Right lobe of liver (tissue), 6 donors: Measurements from ENCODE around the gene DAD1. TPM values are rescaled to one million over a fixed set of nuclear protein-coding genes. Genes with fewer than 3 reads are reported as not detected.

Source experiments
- ATAC-seq, 4 donors: fragments of 200-7000 bp; cut with Tn5 transposase; one replicate each; pipeline ENCODE4 v1.9.1; 2020; ENCODE audit warnings: mild to moderate bottlenecking in 4 of 4, moderate library complexity in 4 of 4
- DNase-seq, 3 donors: peaks; one replicate each; pipeline ENCODE4 v3.0.0-alpha.2; 2020
- H3K27ac ChIP-seq, 3 donors: fragments of 200-600 bp; one replicate each; pipeline ENCODE4 v1.8.0; 2022
- H3K27me3 ChIP-seq, 2 donors: fragments of 200-600 bp; one replicate each; pipeline ENCODE4 v1.8.0; 2022
- H3K36me3 ChIP-seq, 4 donors: fragments of 200-600 bp; sonication (generic) in 1 of 4; one replicate each; pipeline versions ENCODE4 v1.5.1 to v1.8.0; 2017 to 2022; ENCODE audit warnings: control low read depth in 1 of 4
- H3K4me1 ChIP-seq, 4 donors: fragments of 200-600 bp; sonication (generic) in 1 of 4; one replicate each; pipeline versions ENCODE4 v1.5.1 to v1.8.0; 2017 to 2022; ENCODE audit warnings: control low read depth in 1 of 4
- H3K4me3 ChIP-seq, 3 donors: fragments of 200-600 bp; one replicate each; pipeline ENCODE4 v1.8.0; 2022
- H3K9me3 ChIP-seq, 4 donors: fragments of 200-600 bp; sonication (generic) in 1 of 4; one replicate each; pipeline versions ENCODE4 v1.5.1 to v1.8.0; 2017 to 2022; ENCODE audit warnings: control low read depth in 1 of 4
- CTCF ChIP-seq, 4 donors: fragments of 200-600 bp in 3 of 4; fragments of 450-650 bp in 1 of 4; IDR thresholded peaks; one replicate each; pipeline versions ENCODE4 v1.5.1 to v1.8.0; 2016 to 2022; ENCODE audit warnings: antibody characterized with exemption in 4 of 4, mild to moderate bottlenecking in 2 of 4
- POLR2A ChIP-seq: fragments of 450-650 bp; IDR thresholded peaks from one replicate; pipeline ENCODE4 v1.6.1; 2017; ENCODE audit warnings: antibody characterized with exemption, mild to moderate bottlenecking
- WGBS: methylation state at CpG from one replicate; pipeline ENCODE4 v1.1.6; 2018; ENCODE audit warnings: low coverage, low lambda C conversion rate; ENCODE audit not compliant: insufficient coverage; ENCODE audit errors: missing lambda C conversion rate; 5-methylcytosine and 5-hydroxymethylcytosine counted together
- intact Hi-C, 2 donors: fragments of 100-400 bp; cut with DNase I; formaldehyde crosslinking; loops; one replicate each; pipeline versions ENCODE4 v1.11.2 to v1.14.1; 2022
- total RNA-seq, 6 experiments: library from RNA; depleted of rRNA in 2 of 6; stranded (reverse); fragments of >200 nt in 2 of 6; fragmentation: NEBNext Ultra II Directional in 3 of 6; extraction: Animal tissue kit (Norgen Biotek cat#: 25700) in 3 of 6; gene quantifications; one replicate each; pipeline versions ENCODE4 v1.1.0 to v1.2.4, GENCODE V29; 2016 to 2023
- donor health status: DM: no; HTN: yes; CAD: no.
- donor health status: DM: no; HTN: no; CAD: no.
- donor health status: DM: no; HTN: no; CAD: no.
- donor health status: DM: no; HTN: yes; CAD: no.
- donor health status: DM: no; HTN: yes; CAD: no.

DAD1 gene
- total RNA-seq, 6 experiments from 2014 or later: 107 to 249 (median 133) TPM

DNA sequence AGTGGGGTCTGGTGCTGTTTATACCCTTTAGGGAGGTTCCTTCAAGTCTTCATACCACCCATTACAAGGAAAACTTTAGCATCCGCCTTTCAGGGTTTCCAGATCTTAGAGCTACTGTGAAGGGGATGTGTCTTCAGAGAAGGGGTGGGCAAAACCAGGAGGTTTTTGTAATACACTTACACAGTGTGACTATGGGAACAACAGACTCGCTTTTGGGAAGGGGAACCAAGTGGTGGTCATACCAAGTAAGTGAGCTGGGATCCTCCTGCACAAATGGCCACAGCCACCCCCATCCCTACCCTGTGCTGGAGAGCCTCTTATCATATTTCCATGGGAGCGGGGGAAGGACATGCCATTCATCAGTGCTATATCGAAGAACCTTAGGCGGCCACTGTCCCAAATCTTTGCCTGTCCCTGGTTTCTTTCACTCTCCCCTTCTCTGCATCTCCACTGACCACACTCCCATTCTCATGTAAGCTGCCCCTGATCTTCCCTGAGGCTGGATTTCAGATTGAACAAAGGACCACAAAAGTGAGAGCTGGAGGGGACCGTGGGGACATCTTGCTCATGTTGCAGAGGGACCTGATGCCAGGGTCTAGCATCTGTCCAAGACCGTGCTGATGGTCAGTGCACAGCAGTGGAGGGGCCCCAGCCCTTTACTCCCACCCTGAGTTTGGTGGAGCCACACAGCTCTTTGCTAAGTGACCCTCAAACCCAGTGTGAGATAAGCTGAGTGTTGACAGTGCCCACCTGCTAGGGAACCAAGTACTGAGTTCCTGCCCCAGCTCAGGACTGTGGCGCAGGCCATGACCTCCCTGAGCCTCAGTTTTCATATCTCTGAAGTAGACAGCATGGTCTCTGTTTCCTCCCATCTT, 51.4 kb downstream of the DAD1 start:
- Histone ChIP-seq H3K4me1 (no peaks in the 10 kb centered on the region), H3K36me3 (no peaks in the 10 kb centered on the region), H3K27ac (no peak overlapping the region), H3K4me3 (no peak overlapping the region), H3K27me3 (no peaks in the 10 kb centered on the region), H3K9me3 (no peaks in the 10 kb centered on the region)
- intact Hi-C loops: no loop called here
- WGBS: 69% methylated on average over 3 of the region's 8 CpGs
- no peak for DNase-seq
- no peak for TF ChIP-seq CTCF (IDR thresholded peaks at IDR 0.05)
- no peak for TF ChIP-seq POLR2A
- no peak for ATAC-seq

DNA sequence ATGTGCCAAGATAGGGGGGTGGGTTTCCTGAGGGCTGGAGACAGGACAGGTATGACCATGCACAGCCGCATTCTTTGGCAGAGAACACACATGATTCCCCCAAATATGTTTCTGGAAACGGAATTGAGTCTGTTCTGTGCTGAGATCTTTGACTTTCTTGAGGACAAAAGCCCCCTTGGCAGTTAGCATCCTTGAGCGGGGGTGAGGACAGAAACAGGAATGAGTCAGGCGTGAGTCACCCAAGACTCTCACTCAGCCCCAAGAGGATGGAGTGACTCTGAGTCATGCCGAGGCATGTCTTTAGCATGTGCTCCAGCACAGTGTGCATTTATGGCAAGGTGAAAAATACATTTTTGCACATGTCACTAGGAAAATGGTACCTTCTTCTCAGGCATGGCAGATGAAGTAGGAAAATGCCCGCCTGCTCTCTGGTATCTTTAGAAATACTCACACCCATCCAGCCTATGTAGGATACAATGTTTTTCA, 52.1 kb downstream of the DAD1 start:
- Histone ChIP-seq H3K27me3 (no peaks in the 10 kb centered on the region), H3K27ac (no peak overlapping the region), H3K4me3 (no peak overlapping the region), H3K9me3 (no peaks in the 10 kb centered on the region), H3K36me3 (no peaks in the 10 kb centered on the region), H3K4me1 (no peaks in the 10 kb centered on the region)
- peak in 1 of 3 donors; percentile 27 for DNase-seq
- peak; percentile 59 to 92 (median 74) for ATAC-seq
- WGBS: 33% methylated on average over 5 of the region's 6 CpGs
- TF ChIP-seq POLR2A (no peak), CTCF (IDR thresholded peaks at IDR 0.05) (no peak)
- intact Hi-C loops: no loop called here

GRCh38 chr14:22535916-22536315, 53.1 kb downstream of the DAD1 start:
- DNase-seq: no peak
- no peak overlapping the region for H3K27ac ChIP-seq
- H3K9me3 ChIP-seq: no peaks in the 10 kb centered on the region
- no peaks in the 10 kb centered on the region for H3K4me1 ChIP-seq
- H3K36me3 ChIP-seq: no peaks in the 10 kb centered on the region
- TF ChIP-seq CTCF (IDR thresholded peaks at IDR 0.05) (no peak), POLR2A (no peak)
- ATAC-seq: no peak
- intact Hi-C loops: no loop called here
- H3K27me3 ChIP-seq: no peaks in the 10 kb centered on the region
- no peak overlapping the region for H3K4me3 ChIP-seq

DNA sequence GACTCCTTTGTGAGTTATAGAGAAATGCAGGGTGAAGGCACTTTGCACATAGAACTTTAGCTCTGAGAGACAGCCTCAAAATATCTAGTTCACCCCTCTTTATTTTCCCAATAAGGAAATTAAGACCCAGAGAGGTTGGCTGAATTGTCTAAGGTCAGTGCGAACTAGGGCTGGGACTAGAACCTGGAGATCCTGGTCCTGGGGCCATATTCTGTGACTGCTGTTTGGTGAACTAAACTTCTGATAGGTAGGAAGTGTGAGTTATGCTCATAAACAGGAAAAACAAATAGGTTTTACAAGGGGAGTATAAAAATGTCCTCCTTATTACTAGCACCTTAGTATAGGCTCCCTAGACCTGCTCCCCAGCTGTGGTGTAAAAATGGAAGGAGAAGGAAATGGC, 53.9 kb downstream of the DAD1 start:
- H3K4me3 ChIP-seq: no peak overlapping the region
- ATAC-seq (no peak), DNase-seq (no peak)
- H3K36me3 ChIP-seq: no peaks in the 10 kb centered on the region
- H3K9me3 ChIP-seq: no peaks in the 10 kb centered on the region
- no peak overlapping the region for H3K27ac ChIP-seq
- intact Hi-C loops: no loop called here
- H3K4me1 ChIP-seq: no peaks in the 10 kb centered on the region
- H3K27me3 ChIP-seq: no peaks in the 10 kb centered on the region
- 91% methylated on average over 1 of the region's 1 CpG for WGBS
- TF ChIP-seq CTCF (IDR thresholded peaks at IDR 0.05) (no peak), POLR2A (no peak)
